HG03196 (cell line): Measurements from ENCODE around the gene MYO5B.
"Not testable (repeated sequence)": the region's sequence is repeated elsewhere in the genome, so short reads cannot be mapped to it uniquely, and the experiment has no call there.

Experiments used
- ATAC-seq: cut with Tn5 transposase; IDR thresholded peaks from one replicate; pipeline ENCODE4 v1.9.1; 2021; ENCODE audit not compliant: unreplicated experiment

Gene MYO5B

DNA sequence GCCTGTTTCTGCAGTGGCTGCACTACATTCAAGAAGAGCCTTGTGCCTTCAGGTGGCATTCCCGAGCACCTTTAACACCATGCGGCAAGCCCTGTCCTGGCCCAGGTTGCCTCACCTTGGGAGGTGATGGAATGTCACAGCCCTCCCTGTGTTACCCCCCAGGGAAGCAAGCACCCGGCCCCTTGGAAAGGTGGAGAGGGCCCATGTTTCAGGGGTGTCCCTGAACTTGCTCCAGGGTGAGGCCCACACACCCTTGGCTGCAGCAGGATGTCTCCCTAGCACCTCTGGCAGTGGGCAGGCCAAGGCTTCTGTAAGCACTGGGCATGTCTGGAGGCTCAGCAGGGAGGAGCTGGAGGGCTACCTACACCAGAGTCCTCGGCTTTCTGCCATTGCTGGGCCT, 352.3 kb downstream of the MYO5B start:
- ATAC-seq: no peak

DNA sequence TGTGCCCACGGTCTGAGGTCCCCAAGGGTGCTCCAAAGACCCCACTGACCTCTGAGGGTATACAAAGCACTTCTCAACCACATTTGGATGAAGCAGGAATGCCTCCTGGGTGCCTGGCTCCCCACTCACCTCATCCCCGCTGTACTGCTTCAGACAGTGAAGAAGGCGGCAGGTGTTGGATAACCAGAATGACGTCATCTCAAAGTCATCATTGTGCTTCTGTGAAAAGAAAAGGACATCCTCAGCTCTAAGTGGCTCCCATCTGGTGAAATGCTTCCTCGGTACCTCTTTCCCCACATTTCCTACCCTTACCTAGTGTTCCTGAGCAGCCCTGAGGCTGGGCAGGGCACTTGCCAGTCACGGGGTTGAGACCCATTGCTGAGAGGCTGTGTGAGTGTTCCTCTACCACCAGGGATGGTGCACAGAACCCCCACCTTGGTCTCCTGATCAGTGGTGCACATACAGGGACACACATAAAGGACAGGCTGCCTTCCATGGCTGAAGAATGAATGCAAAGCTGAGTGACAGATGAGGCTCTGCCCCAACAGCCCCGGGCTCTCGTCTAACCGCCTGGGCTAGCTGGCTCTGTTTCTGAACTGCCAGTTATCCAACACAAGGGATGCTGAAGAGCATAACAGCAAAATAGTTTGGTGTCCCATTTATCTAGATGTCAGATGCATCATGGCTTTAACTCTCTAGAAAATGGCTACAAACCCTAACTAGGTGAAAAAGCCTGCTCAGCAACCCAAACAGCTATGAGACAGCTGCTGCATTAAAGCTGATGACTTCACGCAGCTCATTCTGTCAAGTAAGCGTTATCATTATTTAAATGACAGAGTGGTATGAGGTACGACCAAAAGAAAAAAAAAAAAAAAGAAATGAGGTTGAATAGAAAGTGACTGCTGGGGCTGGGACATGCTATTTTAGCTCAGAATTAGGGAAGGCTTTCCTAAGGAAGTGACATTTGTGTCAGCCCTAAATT, 353.4 kb downstream of the MYO5B start:
- ATAC-seq: no peak

DNA sequence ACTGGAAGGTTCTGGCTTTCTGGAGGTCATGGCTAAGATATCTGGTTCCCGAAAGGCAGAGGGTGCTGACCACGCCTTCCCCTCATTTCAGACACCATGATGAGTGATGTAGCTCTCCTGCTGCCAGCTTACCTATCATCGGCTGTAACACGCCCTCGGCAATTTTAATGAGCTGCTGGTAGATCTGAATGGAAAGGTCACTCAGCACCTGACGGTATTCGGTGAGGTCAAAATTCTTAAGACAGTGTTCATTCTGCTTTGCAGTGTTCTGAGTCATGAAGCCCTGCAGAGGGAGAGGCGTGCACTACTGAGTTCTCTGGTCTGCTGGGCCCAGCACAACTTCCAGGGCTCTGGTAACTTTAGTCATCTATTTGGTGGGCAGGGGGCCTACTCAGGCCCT, 355.9 kb downstream of the MYO5B start:
- no peak for ATAC-seq

DNA sequence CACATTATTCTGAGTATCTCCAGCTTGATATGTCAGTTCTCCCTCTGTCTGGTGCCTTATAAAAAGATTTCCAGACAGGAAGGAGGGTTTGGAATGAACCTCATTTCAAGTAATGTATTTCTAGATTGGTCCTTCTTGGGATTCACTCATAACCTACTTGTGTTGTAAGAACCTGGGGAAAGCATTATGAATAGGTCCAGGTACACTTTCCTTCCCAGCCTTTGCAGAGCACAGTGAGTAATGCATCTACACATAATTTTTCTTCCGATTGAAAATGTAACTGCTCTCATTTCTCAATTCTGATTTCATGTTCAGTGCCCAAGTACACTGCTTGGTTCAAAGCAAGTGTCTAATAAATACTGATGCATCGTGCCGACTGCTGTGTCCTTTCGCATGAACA, 356.6 kb downstream of the MYO5B start:
- no peak for ATAC-seq

- no peak for ATAC-seq
These were observed 357.1 kb downstream of the MYO5B start for GRCh38 chr18:49837889-49838288.

DNA sequence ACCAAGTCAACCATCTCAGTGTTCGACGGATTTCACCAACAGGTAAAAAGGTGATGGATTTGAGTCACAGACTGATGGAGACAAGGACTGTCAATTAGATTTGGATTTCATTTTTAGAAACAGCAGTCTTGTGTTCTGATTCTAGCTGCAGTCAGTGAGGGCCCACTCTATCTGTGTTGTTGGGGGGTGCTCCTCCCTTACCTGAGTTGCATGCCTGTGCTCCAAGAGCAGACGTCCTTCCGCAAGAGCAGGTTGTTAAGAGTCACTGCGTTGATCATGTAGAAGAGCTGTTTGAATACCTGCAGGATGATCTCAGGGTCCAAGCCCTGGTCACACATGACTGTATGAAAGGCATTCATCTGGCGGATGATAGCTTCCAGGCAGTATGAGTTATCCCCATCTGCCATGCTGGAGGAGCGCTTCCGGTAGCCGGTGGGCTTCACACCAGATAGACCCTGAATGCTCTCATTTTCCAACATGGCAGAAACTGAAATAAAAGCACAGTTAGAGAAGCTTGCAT, 357.6 kb downstream of the MYO5B start:
- ATAC-seq: not testable (repeated sequence)

- no peak for ATAC-seq
These were observed 359.5 kb downstream of the MYO5B start for GRCh38 chr18:49835405-49835804.

- no peak for ATAC-seq
These were observed 360.7 kb downstream of the MYO5B start for GRCh38 chr18:49834258-49834657.

GRCh38 chr18:49833814-49834213, 361.1 kb downstream of the MYO5B start:
- ATAC-seq: no peak

- no peak for ATAC-seq
These were observed 362.7 kb downstream of the MYO5B start for GRCh38 chr18:49832221-49832647.

GRCh38 chr18:49827996-49828395, 367.0 kb downstream of the MYO5B start:
- ATAC-seq: no peak

DNA sequence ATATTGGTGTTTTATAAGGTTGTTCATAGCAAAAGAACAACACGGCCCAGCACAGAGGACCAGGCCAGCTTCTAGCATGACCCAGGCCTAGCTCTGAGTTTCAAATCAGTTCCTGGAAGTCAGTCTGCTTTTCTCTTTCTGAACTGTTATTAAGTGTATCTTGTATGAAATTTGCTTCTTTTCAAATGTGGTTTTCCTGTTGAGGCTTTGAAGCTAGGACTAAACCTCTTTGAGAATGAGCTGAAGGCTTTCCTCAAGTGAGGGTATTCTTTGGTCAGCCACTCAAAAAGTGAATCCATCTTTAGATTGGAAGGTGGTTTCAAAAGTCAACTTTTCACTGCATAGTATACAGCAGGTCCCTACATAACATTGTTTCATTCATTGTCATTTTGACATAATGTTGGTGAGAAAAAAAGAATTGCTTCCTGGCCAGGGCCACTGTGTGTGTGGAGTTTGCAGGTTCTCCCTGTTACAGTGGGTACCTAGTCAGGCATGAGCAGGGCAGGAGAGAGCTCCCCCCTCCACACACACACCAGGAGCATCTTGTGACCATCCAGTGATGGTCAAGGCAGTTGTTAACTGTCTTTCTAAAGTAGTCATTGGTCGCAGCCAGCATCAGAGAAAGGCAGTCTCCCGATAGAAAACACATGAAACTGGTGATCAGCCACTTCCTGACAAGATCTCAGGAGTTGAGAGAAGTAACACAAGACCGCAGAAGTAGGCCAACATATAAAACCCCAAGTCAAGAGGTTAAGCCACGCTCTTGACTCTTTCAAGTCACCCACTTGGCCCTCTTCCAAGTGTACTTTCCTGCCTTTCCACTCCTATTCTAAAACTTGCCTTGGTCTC, 374.9 kb downstream of the MYO5B start:
- ATAC-seq: no peak

DNA sequence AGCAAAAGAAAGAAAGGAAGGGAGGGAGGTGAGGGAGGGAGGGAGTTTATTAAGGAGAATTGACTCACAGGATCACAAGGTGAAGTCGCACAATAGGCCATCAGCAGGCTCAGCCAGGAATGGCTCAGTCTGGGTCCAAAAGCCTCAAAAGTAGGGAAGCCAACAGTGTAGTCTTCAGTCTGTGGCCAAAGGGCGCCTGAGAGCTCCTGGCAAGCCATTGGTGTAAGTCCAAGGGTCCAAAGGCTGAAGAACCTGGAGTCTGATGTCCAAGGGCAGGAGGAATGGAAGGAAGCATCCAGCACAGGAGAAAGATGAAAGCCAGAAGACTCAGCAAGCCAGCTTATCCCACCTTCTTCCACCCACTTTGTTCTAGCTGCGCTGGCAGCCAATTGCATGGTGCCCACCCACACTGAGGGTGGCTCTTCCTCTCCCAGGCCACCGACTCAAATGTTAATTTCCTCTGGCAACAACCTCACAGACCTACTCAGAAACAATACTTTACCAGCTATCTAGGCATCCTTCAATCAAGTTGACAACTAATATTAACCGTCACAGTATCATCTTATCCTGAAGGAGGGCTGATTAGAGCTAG, 375.8 kb downstream of the MYO5B start:
- ATAC-seq: no peak

DNA sequence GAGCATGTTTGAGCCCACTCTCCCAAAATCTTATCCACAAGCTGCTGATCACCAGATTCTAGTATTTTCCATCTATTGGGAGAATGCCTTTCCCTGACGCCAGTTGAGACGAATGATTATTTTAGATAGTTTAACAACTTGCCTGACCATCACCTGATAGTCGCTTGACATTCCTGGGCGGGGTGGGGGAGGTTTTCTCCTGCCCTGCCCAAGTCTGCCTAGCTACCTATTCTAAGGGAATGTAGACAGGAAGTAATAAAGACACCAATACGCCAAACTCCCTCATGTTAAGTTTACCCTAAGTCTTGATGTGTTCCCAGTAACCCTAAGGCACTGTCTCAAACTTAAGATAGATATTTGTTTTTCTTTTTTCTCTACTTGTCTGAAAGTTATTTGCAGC, 377.0 kb downstream of the MYO5B start:
- no peak for ATAC-seq

- ATAC-seq: no peak
These were observed 379.0 kb downstream of the MYO5B start for GRCh38 chr18:49815927-49816326.

DNA sequence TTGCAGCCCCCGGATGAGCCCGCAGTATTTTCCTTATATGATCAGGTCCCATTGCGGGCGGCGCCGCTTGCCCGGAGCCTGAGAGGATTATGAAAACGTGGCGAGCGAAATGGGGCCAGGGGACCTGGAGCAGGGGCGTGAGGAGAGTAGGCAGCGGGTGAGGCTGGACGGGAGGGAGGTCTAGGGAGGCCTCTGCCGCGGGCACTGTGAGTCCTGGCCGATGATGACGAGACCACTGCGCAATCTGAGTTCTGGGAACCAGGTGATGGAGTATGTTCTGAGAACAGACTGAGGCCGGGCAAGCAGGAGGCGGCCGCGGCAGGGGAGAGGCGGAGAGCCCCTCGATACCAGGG, 380.8 kb downstream of the MYO5B start:
- ATAC-seq: peak; percentile 14

DNA sequence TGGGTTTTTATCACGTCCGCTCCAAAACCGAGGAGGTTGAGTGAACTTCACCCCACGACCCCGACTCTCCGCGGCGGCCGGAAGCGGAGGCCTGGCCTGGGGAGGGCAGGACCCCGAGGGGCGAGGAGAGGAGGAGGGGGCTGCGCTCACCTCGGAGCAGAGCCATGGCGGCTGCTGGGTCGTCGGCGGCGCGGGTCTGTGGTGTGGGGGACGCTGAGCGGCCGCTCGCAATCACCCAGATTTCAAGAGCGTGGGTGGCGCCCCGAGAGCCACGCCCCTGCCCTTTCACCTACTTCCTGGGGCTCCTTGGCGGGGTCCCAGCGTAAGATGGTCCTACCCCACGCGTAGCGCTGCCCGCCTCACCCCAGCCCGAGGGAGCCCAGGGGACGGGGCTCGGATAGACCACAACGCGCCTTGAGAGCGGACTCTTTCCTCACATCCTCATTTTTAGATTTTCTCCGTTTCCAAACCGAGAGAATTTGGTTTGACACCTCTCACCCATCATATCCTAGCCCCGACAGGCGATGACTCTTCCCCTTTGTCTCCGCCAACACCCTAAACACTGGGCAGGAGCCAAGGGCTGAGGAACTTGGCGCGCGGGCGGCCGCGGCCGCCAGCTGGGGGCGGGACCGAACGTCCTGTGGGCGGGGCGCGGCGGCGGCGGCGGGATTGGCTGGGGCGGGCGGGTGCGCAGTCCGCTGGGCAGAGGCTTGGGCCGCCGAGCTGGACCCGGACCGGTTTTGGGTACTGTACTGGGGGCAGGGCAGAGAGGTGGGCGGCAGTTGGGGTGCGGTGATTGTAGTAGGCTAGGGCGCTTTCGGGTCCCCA, 381.4 kb downstream of the MYO5B start, which contains the start of gene ACAA2:
TSS of gene ACAA2 (minus strand) at position 215 of the 828 bp plus-strand sequence. CDS start at position 166, 49 bp downstream.
- ATAC-seq: peak; percentile 76

GRCh38 chr18:49813069-49813318, 382.0 kb downstream of the MYO5B start:
- ATAC-seq: peak; percentile 36

- no peak for ATAC-seq
These were observed 382.5 kb downstream of the MYO5B start for GRCh38 chr18:49812286-49813068.
